T-cell (primary cell): ENCODE data around the gene IVD. TPM values are rescaled to one million over a fixed set of nuclear protein-coding genes. Genes with fewer than 3 reads are reported as not detected.
A peak's percentile ranks its signal among the peaks of the same experiment; 100 is the strongest.

Source experiments
- ATAC-seq, 4 experiments: fragments of 200-7000 bp in 3 of 4; fragments of 150-1000 bp in 1 of 4; cut with Tn5 transposase; replicated peaks in 1 of 4; 1 replicate in 3 of 4; 2 replicates in 1 of 4; pipeline ENCODE4 v1.10.0; 2021; ENCODE audit warnings: moderate library complexity in 3 of 4, mild to moderate bottlenecking in 2 of 4, moderate number of reproducible peaks in 1 of 4
- CTCF ChIA-PET, 2 donors: fragments of 300-600 bp; sonication (Branson Sonifier 250); formaldehyde crosslinking; loops; one replicate each; lab custom pipeline; 2022; ENCODE audit warnings: antibody characterized with exemption in 2 of 2; lab: Charles Lee
- POLR2A ChIA-PET, 2 donors: fragments of 300-600 bp; sonication (Branson Sonifier 250); formaldehyde crosslinking; loops; one replicate each; lab custom pipeline; 2022; ENCODE audit warnings: antibody characterized with exemption in 2 of 2; lab: Charles Lee
- DNase-seq, 35 experiments: peaks; one replicate each; pipeline versions ENCODE4 v3.0.0 to v3.0.0-alpha.2; 2013 to 2023
- H3K27ac ChIP-seq: one replicate; pipeline ENCODE4 v1.5.1; 2013; ENCODE audit warnings: low read length
- H3K27me3 ChIP-seq, 2 experiments: replicated peaks in 1 of 2; 1 replicate in 1 of 2; 2 replicates in 1 of 2; pipeline versions ENCODE4 v1.6.1 to v1.7.0; 2013; ENCODE audit warnings: low read length in 1 of 2, mixed read lengths in 1 of 2; ENCODE audit not compliant: control insufficient read depth in 2 of 2, insufficient read depth in 2 of 2; ENCODE audit errors: extremely low read depth in 1 of 2
- H3K36me3 ChIP-seq, 2 donors: 1 replicate in 1 of 2; 2 replicates in 1 of 2; pipeline versions ENCODE4 v1.6.1 to v1.7.0; 2013; ENCODE audit warnings: low read length in 1 of 2; ENCODE audit not compliant: control insufficient read depth in 2 of 2, insufficient read depth in 1 of 2; ENCODE audit errors: extremely low read depth in 1 of 2
- H3K4me1 ChIP-seq, 2 experiments: 1 replicate in 1 of 2; 2 replicates in 1 of 2; pipeline versions ENCODE4 v1.6.1 to v1.7.0; 2013; ENCODE audit warnings: low read length in 2 of 2, mixed read lengths in 1 of 2; ENCODE audit not compliant: insufficient read depth in 2 of 2, control insufficient read depth in 1 of 2; ENCODE audit errors: extremely low read depth in 1 of 2
- H3K4me3 ChIP-seq, 2 donors: 1 replicate in 1 of 2; 2 replicates in 1 of 2; pipeline versions ENCODE4 v1.5.1 to v1.7.0; 2013; ENCODE audit warnings: mild to moderate bottlenecking in 2 of 2, low read length in 1 of 2, moderate library complexity in 1 of 2; ENCODE audit not compliant: control insufficient read depth in 1 of 2; ENCODE audit errors: extremely low read depth in 1 of 2
- H3K9me3 ChIP-seq: 2 replicates; pipeline ENCODE4 v1.7.0; 2013
- H3K27ac Mint-ChIP-seq, 2 donors: one replicate each; pipeline ENCODE4 v1.8.0; 2020 to 2021; ENCODE audit warnings: mild to moderate bottlenecking in 2 of 2, mixed read lengths in 2 of 2
- H3K27me3 Mint-ChIP-seq, 2 donors: one replicate each; pipeline ENCODE4 v1.8.0; 2021 to 2022; ENCODE audit warnings: mixed read lengths in 2 of 2
- H3K36me3 Mint-ChIP-seq: one replicate; pipeline ENCODE4 v1.8.0; 2021; ENCODE audit warnings: mixed read lengths
- H3K4me1 Mint-ChIP-seq, 3 donors: one replicate each; pipeline ENCODE4 v1.8.0; 2020 to 2022; ENCODE audit warnings: mixed read lengths in 3 of 3, mild to moderate bottlenecking in 1 of 3
- H3K4me3 Mint-ChIP-seq, 3 donors: one replicate each; pipeline ENCODE4 v1.8.0; 2020 to 2022; ENCODE audit warnings: mild to moderate bottlenecking in 3 of 3, mixed read lengths in 3 of 3, moderate library complexity in 3 of 3
- H3K9me3 Mint-ChIP-seq, 3 donors: one replicate each; pipeline ENCODE4 v1.8.0; 2020 to 2022; ENCODE audit warnings: mixed read lengths in 3 of 3
- WGBS: methylation state at CpG from one replicate; pipeline ENCODE4 v1.1.5; 2013; ENCODE audit warnings: missing lambda C conversion rate; ENCODE audit not compliant: insufficient coverage; 5-methylcytosine and 5-hydroxymethylcytosine counted together
- total RNA-seq, 35 experiments: library from RNA in 6 of 35; stranded (reverse) in 6 of 35; fragments of 120-200 nt in 1 of 35; gene quantifications; one replicate each; pipeline versions ENCODE4 v1.2.1 to v1.2.4 and lab custom pipeline; 2013 to 2026

The IVD gene
- total RNA-seq (10 to 100 TPM; 52.3 to 89.8 (median 81.4) TPM), total RNA-seq (lab: John Stamatoyannopoulos, UW) (26.9 to 73.3 (median 38.1) reads per million in 29 experiments)
- 45.9 TPM for total RNA-seq (2013)

GRCh38 chr15:40405501-40406381, at the start of gene IVD:
IVD (plus strand) TSS chr15:40405795; CDS start chr15:40405828, 33 bp downstream.
- Mint-ChIP-seq H3K4me1 (peaks cover 24 to 38% (median 35%) of the 10 kb centered on the region in 3 donors), H3K27ac (peak within 1 kb of the TSS; percentile 89 to 94), H3K9me3 (no peaks in the 10 kb centered on the region), H3K36me3 (peaks cover 8% of the 10 kb centered on the region), H3K27me3 (no peaks in the 10 kb centered on the region), H3K4me3 (peak within 1 kb of the TSS; percentile 82 to 96 (median 91))
- Histone ChIP-seq H3K4me1 (peaks cover 7 to 44% of the 10 kb centered on the region in 2 experiments), H3K9me3 (no peaks in the 10 kb centered on the region), H3K36me3 (peaks cover 0 to 17% of the 10 kb centered on the region in 2 donors), H3K27ac (peak within 1 kb of the TSS; percentile 60), H3K27me3 (no peaks in the 10 kb centered on the region), H3K4me3 (peak within 1 kb of the TSS; percentile 74)
- DNase-seq = peak; percentile 73 to 91 (median 83)
- ChIA-PET POLR2A (interaction anchor here in 1 of 2 donors (1.0 kb wide), 1 partner anchor 23 kb away, joined by 3 read pairs; the partner anchor contains the start of gene KNSTRN), CTCF (interaction anchor here (0.6 to 1.3 kb wide), 6 partner anchors 12 to 301 kb away, joined by 3 to 4 read pairs (median 3); partner anchors contain the start of gene KNSTRN (in 1 of the 2))
- WGBS = 3% methylated on average over 52 of the region's 54 CpGs
- peak; percentile 99 for ATAC-seq

DNA sequence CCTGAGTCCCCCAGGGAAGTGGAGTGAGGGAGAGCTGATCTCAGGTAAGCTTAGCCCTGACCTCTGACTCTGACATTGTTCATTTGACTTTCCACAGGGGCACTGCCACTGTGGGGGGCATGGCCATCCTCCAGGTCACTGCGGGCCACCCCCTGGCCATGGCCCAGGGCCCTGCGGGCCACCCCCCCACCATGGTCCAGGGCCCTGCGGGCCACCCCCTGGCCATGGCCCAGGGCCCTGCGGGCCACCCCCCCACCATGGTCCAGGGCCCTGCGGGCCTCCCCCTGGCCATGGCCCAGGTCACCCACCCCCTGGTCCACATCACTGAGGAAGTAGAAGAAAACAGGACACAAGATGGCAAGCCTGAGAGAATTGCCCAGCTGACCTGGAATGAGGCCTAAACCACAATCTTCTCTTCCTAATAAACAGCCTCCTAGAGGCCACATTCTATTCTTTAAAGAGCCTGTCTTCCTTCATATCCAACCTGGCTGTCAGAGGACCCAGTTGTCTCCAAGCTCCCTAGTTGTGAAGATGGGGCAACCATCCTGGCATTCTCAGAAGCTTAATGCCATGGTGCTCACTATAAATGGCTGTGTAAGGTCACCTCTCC, 49.5 kb upstream of the IVD start:
- Mint-ChIP-seq H3K4me3 (peak overlapping the region in 1 of 3 donors; percentile 5), H3K4me1 (peaks cover 10 to 16% (median 12%) of the 10 kb centered on the region in 3 donors), H3K27ac (no peak overlapping the region), H3K27me3 (peaks cover 0 to 16% of the 10 kb centered on the region in 2 donors), H3K9me3 (no peaks in the 10 kb centered on the region), H3K36me3 (peaks cover 4% of the 10 kb centered on the region)
- Histone ChIP-seq H3K4me3 (no peak overlapping the region), H3K9me3 (no peaks in the 10 kb centered on the region), H3K4me1 (peaks cover 2 to 18% of the 10 kb centered on the region in 2 experiments), H3K36me3 (no peaks in the 10 kb centered on the region), H3K27ac (no peak overlapping the region), H3K27me3 (peaks cover 0 to 23% of the 10 kb centered on the region in 2 experiments)
- DNase-seq = no peak
- ChIA-PET CTCF (interaction anchor here (0.6 to 1.7 kb wide), 4 partner anchors 10 to 129 kb away, joined by 3 to 5 read pairs (median 4); no protein-coding TSS in a partner anchor), POLR2A (interaction anchor here in 1 of 2 donors (0.5 kb wide), 1 partner anchor 61 kb away, joined by 5 read pairs; no protein-coding TSS in a partner anchor)
- 86% methylated on average over 1 of the region's 5 CpGs for WGBS
- ATAC-seq = no peak

DNA sequence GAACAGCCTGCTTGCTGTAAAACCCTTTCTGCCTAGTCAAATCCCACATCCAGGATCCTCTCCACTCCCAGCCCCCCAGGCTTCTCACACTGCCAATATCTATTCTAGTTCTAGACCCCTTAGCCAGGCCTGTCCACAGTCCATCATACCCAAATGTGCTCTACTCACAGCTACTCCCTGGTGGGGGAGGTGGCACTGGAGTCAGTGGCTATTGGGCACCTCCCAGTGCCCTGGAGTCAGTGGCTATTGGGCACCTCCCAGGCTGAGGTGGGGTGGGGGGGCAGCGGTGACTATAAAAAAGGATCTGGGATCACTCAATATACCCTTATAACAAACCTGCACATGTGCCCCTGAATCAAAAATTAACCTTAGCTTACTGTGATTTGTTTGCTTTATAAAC, 48.3 kb upstream of the IVD start:
- DNase-seq (no peak), ATAC-seq (no peak)
- H3K9me3 ChIP-seq = no peaks in the 10 kb centered on the region
- Mint-ChIP-seq H3K27ac (no peak overlapping the region), H3K9me3 (no peaks in the 10 kb centered on the region), H3K36me3 (peaks cover 11% of the 10 kb centered on the region), H3K27me3 (peaks cover 0 to 16% of the 10 kb centered on the region in 2 donors), H3K4me1 (peaks cover 10 to 17% (median 12%) of the 10 kb centered on the region in 3 donors), H3K4me3 (peak overlapping the region; percentile 82 to 83 (median 82))
- no peak overlapping the region for H3K27ac ChIP-seq
- peaks cover 1 to 4% of the 10 kb centered on the region in 2 donors for H3K36me3 ChIP-seq
- WGBS = no CpG with 5 or more reads among the region's 1 CpG
- H3K4me1 ChIP-seq = peaks cover 2 to 18% of the 10 kb centered on the region in 2 experiments
- CTCF ChIA-PET = interaction anchor here in 1 of 2 donors (1.1 kb wide), 1 partner anchor 13 kb away, joined by 3 read pairs; no protein-coding TSS in a partner anchor
- peaks cover 0 to 23% of the 10 kb centered on the region in 2 experiments for H3K27me3 ChIP-seq
- POLR2A ChIA-PET = interaction anchor here in 1 of 2 donors (0.5 to 0.6 kb wide), 2 partner anchors 45 to 74 kb away, joined by 3 to 4 read pairs; no protein-coding TSS in a partner anchor
- peak overlapping the region in 1 of 2 donors; percentile 65 for H3K4me3 ChIP-seq

GRCh38 chr15:40357723-40358470, 47.7 kb upstream of the IVD start, which contains the start of gene DISP2:
DISP2 (plus strand) TSS chr15:40358219; CDS start chr15:40358322, 103 bp downstream.
- under 1% methylated on average over 79 of the region's 82 CpGs for WGBS
- Mint-ChIP-seq H3K4me3 (peak within 1 kb of the TSS; percentile 82 to 83 (median 82)), H3K27ac (peak within 1 kb of the TSS in 1 of 2 donors; percentile 34), H3K36me3 (peaks cover 17% of the 10 kb centered on the region), H3K27me3 (peaks cover 0 to 16% of the 10 kb centered on the region in 2 donors), H3K4me1 (peaks cover 12 to 22% (median 16%) of the 10 kb centered on the region in 3 donors), H3K9me3 (no peaks in the 10 kb centered on the region)
- peak within 1 kb of the TSS; percentile 60 to 65 for H3K4me3 ChIP-seq
- H3K9me3 ChIP-seq = no peaks in the 10 kb centered on the region
- H3K27ac ChIP-seq = no peak within 1 kb of the TSS
- ATAC-seq = peak; percentile 90 to 95 (median 94)
- H3K27me3 ChIP-seq = peaks cover 0 to 23% of the 10 kb centered on the region in 2 experiments
- ChIA-PET POLR2A (no interaction called here), CTCF (interaction anchor here in 1 of 2 donors (1.1 kb wide), 1 partner anchor 14 kb away, joined by 3 read pairs; no protein-coding TSS in a partner anchor)
- peaks cover 2 to 18% of the 10 kb centered on the region in 2 experiments for H3K4me1 ChIP-seq
- peaks cover 2 to 6% of the 10 kb centered on the region in 2 donors for H3K36me3 ChIP-seq
- peak; percentile 69 to 95 (median 84) for DNase-seq

DNA sequence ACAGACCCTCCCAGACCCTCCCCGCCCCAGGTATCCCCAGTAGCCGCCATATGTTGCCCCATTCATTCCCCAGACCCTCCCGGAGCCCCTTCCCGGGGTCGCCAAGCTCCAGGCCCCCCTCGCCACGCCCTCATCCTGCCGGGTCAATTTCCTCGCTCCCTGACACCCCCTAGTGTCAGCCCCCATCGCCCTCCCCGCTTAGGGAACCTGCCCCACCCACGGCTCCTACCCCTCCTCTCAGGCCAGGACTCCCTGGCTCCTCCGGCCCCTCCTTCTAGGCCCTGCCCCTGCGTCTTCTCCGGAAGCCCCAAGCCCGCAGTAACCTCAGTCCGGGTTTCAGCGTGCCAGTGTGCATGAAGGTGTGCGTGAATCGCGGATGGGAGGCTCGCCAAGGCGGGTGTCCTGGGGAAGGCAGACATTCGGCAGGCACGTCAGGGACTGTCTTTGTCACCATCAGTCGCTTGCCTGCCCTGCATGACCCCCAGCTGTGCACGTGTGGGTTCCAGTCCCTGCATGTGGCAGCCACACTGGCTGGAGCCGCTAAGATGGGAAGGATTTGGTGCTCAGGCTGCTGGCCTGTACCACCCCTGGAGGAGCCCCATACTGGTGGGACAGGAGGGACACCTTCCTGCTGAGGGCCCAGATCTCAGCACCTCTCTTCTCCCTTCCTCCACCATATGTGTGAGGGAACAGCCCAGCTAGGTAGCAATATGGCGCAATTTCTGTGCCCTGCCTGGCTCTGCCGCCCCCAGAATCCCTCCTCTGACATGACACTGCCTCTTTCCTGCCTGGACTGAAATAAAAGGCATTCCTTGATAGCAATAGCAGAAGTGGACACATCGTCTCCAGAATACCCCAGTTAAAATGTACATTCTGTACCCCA, 46.9 kb upstream of the IVD start:
- 11% methylated on average over 23 of the region's 31 CpGs for WGBS
- DNase-seq (peak in 5 of 35 experiments; percentile 15 to 48 (median 39)), ATAC-seq (peak; percentile 26 to 52 (median 44))
- Mint-ChIP-seq H3K27ac (no peak overlapping the region), H3K9me3 (no peaks in the 10 kb centered on the region), H3K27me3 (peaks cover 0 to 13% of the 10 kb centered on the region in 2 donors), H3K4me3 (peak overlapping the region; percentile 75 to 83 (median 78)), H3K36me3 (peaks cover 17% of the 10 kb centered on the region), H3K4me1 (peaks cover 12 to 22% (median 16%) of the 10 kb centered on the region in 3 donors)
- H3K36me3 ChIP-seq = peaks cover 2 to 6% of the 10 kb centered on the region in 2 donors
- no peaks in the 10 kb centered on the region for H3K9me3 ChIP-seq
- peaks cover 0 to 19% of the 10 kb centered on the region in 2 experiments for H3K27me3 ChIP-seq
- H3K4me3 ChIP-seq = peak overlapping the region; percentile 39 to 60
- CTCF ChIA-PET = interaction anchor here in 1 of 2 donors (1.1 kb wide), 1 partner anchor 14 kb away, joined by 3 read pairs; no protein-coding TSS in a partner anchor
- H3K4me1 ChIP-seq = peaks cover 2 to 19% of the 10 kb centered on the region in 2 experiments
- POLR2A ChIA-PET = no interaction called here
- no peak overlapping the region for H3K27ac ChIP-seq
